Measurements from ENCODE around the gene SLC43A3.
"Not testable (repeated sequence)": the region's sequence is repeated elsewhere in the genome, so short reads cannot be mapped to it uniquely, and the experiment has no call there.

The SLC43A3 gene

GRCh38 chr11:57405271-57405860 is 21.6 kb downstream of the SLC43A3 start:
- no peak for DNase-seq (ENCODE audit: low read depth)

- DNase-seq (ENCODE audit: low read depth) = no peak
Observed at GRCh38 chr11:57403802-57404147, 23.1 kb downstream of the SLC43A3 start.

- DNase-seq (ENCODE audit: low read depth) = not testable (repeated sequence)
Observed at GRCh38 chr11:57403003-57403801, 23.7 kb downstream of the SLC43A3 start.

GRCh38 chr11:57402188-57403002 is 24.5 kb downstream of the SLC43A3 start:
- no peak for DNase-seq (ENCODE audit: low read depth)

- no peak for DNase-seq (ENCODE audit: low read depth)
Observed at GRCh38 chr11:57399972-57400578, 26.8 kb downstream of the SLC43A3 start.

- DNase-seq (ENCODE audit: low read depth) = no peak
Observed at GRCh38 chr11:57399221-57399620, 27.7 kb downstream of the SLC43A3 start.

GRCh38 chr11:57397394-57397990 is 29.4 kb downstream of the SLC43A3 start:
- no peak for DNase-seq (ENCODE audit: low read depth)

- DNase-seq (ENCODE audit: low read depth) = no peak
Observed at GRCh38 chr11:57396744-57397143, 30.2 kb downstream of the SLC43A3 start.

GRCh38 chr11:57395905-57396623 is 30.9 kb downstream of the SLC43A3 start:
- DNase-seq (ENCODE audit: low read depth) = no peak

GRCh38 chr11:57394203-57394965 is 32.5 kb downstream of the SLC43A3 start:
- no peak for DNase-seq (ENCODE audit: low read depth)

GRCh38 chr11:57392763-57393105 is 34.2 kb downstream of the SLC43A3 start:
- no peak for DNase-seq (ENCODE audit: low read depth)

- no peak for DNase-seq (ENCODE audit: low read depth)
Observed at GRCh38 chr11:57392066-57392762, 34.7 kb downstream of the SLC43A3 start.

GRCh38 chr11:57391539-57391938 is 35.4 kb downstream of the SLC43A3 start:
- no peak for DNase-seq (ENCODE audit: low read depth)

- no peak for DNase-seq (ENCODE audit: low read depth)
Observed at GRCh38 chr11:57391111-57391510, 35.8 kb downstream of the SLC43A3 start.

- DNase-seq (ENCODE audit: low read depth) = peak; percentile 71
Observed at GRCh38 chr11:57390535-57390934, 36.4 kb downstream of the SLC43A3 start, which contains the start of gene PRG2. PRG2 (minus strand) TSS chr11:57390650; CDS start chr11:57389944, 706 bp downstream.

GRCh38 chr11:57387289-57388030 is 39.5 kb downstream of the SLC43A3 start:
- no peak for DNase-seq (ENCODE audit: low read depth)

- DNase-seq (ENCODE audit: low read depth) = no peak
Observed at GRCh38 chr11:57386178-57386940, 40.6 kb downstream of the SLC43A3 start.

- no peak for DNase-seq (ENCODE audit: low read depth)
Observed at GRCh38 chr11:57380975-57381374, 45.9 kb downstream of the SLC43A3 start, which contains the start of gene PRG3. PRG3 (minus strand) TSS chr11:57381150; CDS start chr11:57380708, 442 bp downstream.

Measured in CMK (cell line).